PC-3 (cell line): ENCODE data around the gene KLHL13. TPM values are rescaled to one million over a fixed set of nuclear protein-coding genes. Genes with fewer than 3 reads are reported as not detected.

Experiments
- ATAC-seq: fragments of 200-7000 bp; cut with Tn5 transposase; 2 replicates; pipeline ENCODE4 v1.9.1; 2020; ENCODE audit warnings: mild to moderate bottlenecking, moderate library complexity
- BruUV-seq: library from RNA; stranded (reverse); fragments of 400-500 nt; replicated peaks from 2 replicates; lab custom pipeline; 2021; lab: Mats Ljungman, UMichigan
- CTCF ChIA-PET: fragments of 300-600 bp; sonication (Branson Sonifier 250); formaldehyde crosslinking; loops from one replicate; lab custom pipeline; 2022; ENCODE audit warnings: antibody characterized with exemption; lab: Charles Lee
- POLR2A ChIA-PET: fragments of 300-600 bp; sonication (Branson Sonifier 250); formaldehyde crosslinking; loops from one replicate; lab custom pipeline; 2022; ENCODE audit warnings: antibody characterized with exemption; ENCODE audit not compliant: unreplicated experiment; lab: Charles Lee
- DNase-seq: peaks from one replicate; pipeline ENCODE4 v3.0.0-alpha.2; 2015
- H2AFZ ChIP-seq: fragments of 300-600 bp; sonication (generic); 2 replicates; pipeline ENCODE4 v1.6.0; 2016; ENCODE audit warnings: antibody characterized with exemption, low read length
- H3F3A ChIP-seq: fragments of 300-600 bp; sonication (generic); one replicate; pipeline ENCODE4 v1.6.0; 2017; ENCODE audit warnings: antibody characterized with exemption, low read length, control low read depth, mild to moderate bottlenecking; ENCODE audit not compliant: unreplicated experiment
- H3K27ac ChIP-seq: fragments of 300-600 bp; sonication (generic); 2 replicates; pipeline ENCODE4 v1.5.1; 2016; ENCODE audit warnings: mild to moderate bottlenecking, low read length
- H3K27me3 ChIP-seq: fragments of 300-600 bp; sonication (generic); 2 replicates; pipeline ENCODE4 v1.6.1; 2016; ENCODE audit warnings: low read length, mixed read lengths
- H3K36me3 ChIP-seq: fragments of 300-600 bp; sonication (generic); 2 replicates; pipeline ENCODE4 v1.6.1; 2016; ENCODE audit warnings: low read depth, mixed run types, low read length, mixed read lengths
- H3K4me1 ChIP-seq: fragments of 300-600 bp; sonication (generic); 2 replicates; pipeline ENCODE4 v1.5.1; 2016; ENCODE audit warnings: low read length; ENCODE audit not compliant: insufficient read depth
- H3K4me2 ChIP-seq: fragments of 300-600 bp; sonication (generic); 2 replicates; pipeline ENCODE4 v1.6.0; 2016; ENCODE audit warnings: low read length
- H3K4me3 ChIP-seq: fragments of 300-600 bp; sonication (generic); 2 replicates; pipeline ENCODE4 v1.5.1; 2016; ENCODE audit warnings: mild to moderate bottlenecking, low read length, mixed read lengths
- H3K79me2 ChIP-seq: fragments of 300-600 bp; sonication (generic); 2 replicates; pipeline ENCODE4 v1.6.1; 2017; ENCODE audit warnings: low read length, mixed read lengths
- H3K9ac ChIP-seq: fragments of 300-600 bp; sonication (generic); 2 replicates; pipeline ENCODE4 v1.6.0; 2016; ENCODE audit warnings: mild to moderate bottlenecking, low read length
- H3K9me2 ChIP-seq: fragments of 300-600 bp; sonication (generic); replicated peaks from 2 replicates; pipeline ENCODE4 v1.6.1; 2016; ENCODE audit warnings: mixed run types, low read length, mixed read lengths
- H3K9me3 ChIP-seq: fragments of 300-600 bp; sonication (generic); 2 replicates; pipeline ENCODE4 v1.6.1; 2016; ENCODE audit warnings: low read length, mixed read lengths
- H4K20me1 ChIP-seq: fragments of 300-600 bp; sonication (generic); 2 replicates; pipeline ENCODE4 v1.6.1; 2016; ENCODE audit warnings: low read length, mixed read lengths
- EZH2 ChIP-seq: fragments of 300-600 bp; sonication (generic); IDR thresholded peaks from one replicate; pipeline ENCODE4 v1.6.1; 2017; ENCODE audit warnings: antibody characterized with exemption, mild to moderate bottlenecking, low read length; ENCODE audit not compliant: unreplicated experiment
- EZH2phosphoT487 ChIP-seq: fragments of 300-600 bp; sonication (generic); IDR thresholded peaks from 2 replicates; pipeline ENCODE4 v1.6.1; 2018; ENCODE audit warnings: mild to moderate bottlenecking, antibody characterized with exemption, low read length, borderline replicate concordance
- intact Hi-C: fragments of 100-400 bp; cut with micrococcal nuclease; formaldehyde crosslinking; loops from 2 replicates; pipeline ENCODE4 v1.9.0; 2023
- total RNA-seq: library from RNA; depleted of rRNA; stranded (reverse); fragments of >200 nt; gene quantifications from 2 replicates; pipeline ENCODE4 v1.2.3, GENCODE V29; 2014; rRNA removed
- TF ChIP-seq, protein P1 (sequence below): fragments of 300-600 bp; sonication (generic); conservative IDR thresholded peaks from 2 replicates; pipeline ENCODE4 v1.5.1; 2017; ENCODE audit warnings: antibody characterized with exemption, low read depth, mild to moderate bottlenecking, low read length

KLHL13 gene
- total RNA-seq, 1 experiment from 2014 or later = 4.0 TPM

DNA sequence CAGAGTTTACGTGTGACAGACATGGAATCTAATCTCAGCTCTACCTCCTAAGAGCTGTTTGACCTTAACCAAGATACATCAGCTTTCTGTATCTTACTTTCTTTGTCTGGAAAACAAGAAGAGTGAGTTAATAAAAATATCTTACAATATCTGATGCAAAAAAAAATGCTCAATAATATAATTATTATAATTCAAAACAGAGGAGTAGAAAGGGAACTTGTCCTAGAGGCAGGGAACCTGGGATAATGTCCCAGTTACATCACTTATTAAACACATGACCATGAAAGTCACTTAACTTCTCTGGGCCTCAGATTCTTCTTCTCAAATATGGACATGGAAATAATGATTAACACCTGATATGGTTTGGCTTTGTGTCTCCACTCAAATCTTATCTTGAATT, 256.1 kb downstream of the KLHL13 start:
- no peaks in the 10 kb centered on the region for H3K36me3 ChIP-seq
- ChIA-PET CTCF (no interaction called here), POLR2A (no interaction called here)
- ATAC-seq = no peak
- H3K4me3 ChIP-seq = no peak overlapping the region
- no peaks in the 10 kb centered on the region for H3K79me2 ChIP-seq
- no peaks in the 10 kb centered on the region for H3K9me3 ChIP-seq
- no peak overlapping the region for H3K27ac ChIP-seq
- TF ChIP-seq EZH2 (no peak), EZH2phosphoT487 (no peak)
- TF ChIP-seq, protein P1, sequence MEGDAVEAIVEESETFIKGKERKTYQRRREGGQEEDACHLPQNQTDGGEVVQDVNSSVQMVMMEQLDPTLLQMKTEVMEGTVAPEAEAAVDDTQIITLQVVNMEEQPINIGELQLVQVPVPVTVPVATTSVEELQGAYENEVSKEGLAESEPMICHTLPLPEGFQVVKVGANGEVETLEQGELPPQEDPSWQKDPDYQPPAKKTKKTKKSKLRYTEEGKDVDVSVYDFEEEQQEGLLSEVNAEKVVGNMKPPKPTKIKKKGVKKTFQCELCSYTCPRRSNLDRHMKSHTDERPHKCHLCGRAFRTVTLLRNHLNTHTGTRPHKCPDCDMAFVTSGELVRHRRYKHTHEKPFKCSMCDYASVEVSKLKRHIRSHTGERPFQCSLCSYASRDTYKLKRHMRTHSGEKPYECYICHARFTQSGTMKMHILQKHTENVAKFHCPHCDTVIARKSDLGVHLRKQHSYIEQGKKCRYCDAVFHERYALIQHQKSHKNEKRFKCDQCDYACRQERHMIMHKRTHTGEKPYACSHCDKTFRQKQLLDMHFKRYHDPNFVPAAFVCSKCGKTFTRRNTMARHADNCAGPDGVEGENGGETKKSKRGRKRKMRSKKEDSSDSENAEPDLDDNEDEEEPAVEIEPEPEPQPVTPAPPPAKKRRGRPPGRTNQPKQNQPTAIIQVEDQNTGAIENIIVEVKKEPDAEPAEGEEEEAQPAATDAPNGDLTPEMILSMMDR = no peak
- no peaks in the 10 kb centered on the region for H4K20me1 ChIP-seq
- no peak for DNase-seq
- H3F3A ChIP-seq = no peaks in the 10 kb centered on the region
- intact Hi-C loops = no loop called here
- H3K4me2 ChIP-seq = no peak overlapping the region
- no peak overlapping the region for H3K9ac ChIP-seq
- H2AFZ ChIP-seq = no peak overlapping the region
- no peaks in the 10 kb centered on the region for H3K9me2 ChIP-seq
- BruUV-seq = no TSS peak
- no peaks in the 10 kb centered on the region for H3K4me1 ChIP-seq
- no peaks in the 10 kb centered on the region for H3K27me3 ChIP-seq

DNA sequence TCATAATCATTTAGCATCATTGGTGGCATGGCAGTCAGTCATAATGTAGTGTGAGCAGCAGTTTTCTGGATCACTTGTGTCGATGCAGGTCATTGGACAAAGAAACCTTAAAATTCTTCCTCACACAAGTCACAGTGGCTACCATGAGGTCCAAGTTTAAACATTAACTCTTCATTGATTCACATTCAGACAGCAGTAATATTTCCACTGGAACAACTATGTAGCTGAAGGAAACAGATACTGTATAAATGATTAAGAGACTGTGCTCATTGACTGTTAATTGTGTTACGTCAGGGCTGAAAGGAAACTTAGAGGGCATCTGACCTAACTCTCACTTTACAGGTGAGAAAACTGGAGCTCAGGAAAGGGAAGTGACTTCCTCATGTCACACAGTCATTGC, 261.8 kb downstream of the KLHL13 start:
- Histone ChIP-seq H3K9me3 (no peaks in the 10 kb centered on the region), H3K36me3 (no peaks in the 10 kb centered on the region), H2AFZ (no peak overlapping the region), H3K79me2 (no peaks in the 10 kb centered on the region), H4K20me1 (no peaks in the 10 kb centered on the region), H3K4me3 (no peak overlapping the region), H3K9me2 (no peaks in the 10 kb centered on the region), H3K27ac (no peak overlapping the region), H3K9ac (no peak overlapping the region), H3K4me1 (no peaks in the 10 kb centered on the region), H3K27me3 (no peaks in the 10 kb centered on the region), H3K4me2 (no peak overlapping the region), H3F3A (no peaks in the 10 kb centered on the region)
- no peak for TF ChIP-seq EZH2phosphoT487
- no peak for TF ChIP-seq EZH2
- TF ChIP-seq, protein P1 = no peak
- CTCF ChIA-PET = no interaction called here
- no TSS peak for BruUV-seq
- DNase-seq (no peak), ATAC-seq (no peak)
- POLR2A ChIA-PET = no interaction called here
- intact Hi-C loops = no loop called here

DNA sequence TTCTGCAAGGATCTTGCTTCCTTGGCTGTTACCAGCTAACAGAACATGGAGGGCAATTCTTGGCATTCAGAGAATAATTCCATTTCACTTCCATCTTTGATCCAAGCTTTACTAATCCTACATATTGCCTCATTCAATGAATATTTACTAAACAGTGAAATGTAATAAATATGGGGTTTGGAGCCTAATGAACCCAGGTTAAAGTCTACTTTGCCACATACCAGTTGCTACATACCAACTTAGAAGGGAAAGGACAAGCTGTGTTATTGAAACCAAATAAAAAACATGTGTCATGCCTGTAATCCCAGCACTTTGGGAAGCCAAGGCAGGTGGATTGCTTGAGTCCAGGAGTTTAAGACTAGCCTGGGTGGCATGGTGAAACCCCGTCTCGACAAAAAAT, 265.6 kb downstream of the KLHL13 start:
- no peaks in the 10 kb centered on the region for H3K4me1 ChIP-seq
- no peaks in the 10 kb centered on the region for H3K36me3 ChIP-seq
- no peak overlapping the region for H3K27ac ChIP-seq
- intact Hi-C loops = no loop called here
- no peak overlapping the region for H2AFZ ChIP-seq
- no peaks in the 10 kb centered on the region for H3K27me3 ChIP-seq
- no TSS peak for BruUV-seq
- CTCF ChIA-PET = no interaction called here
- H3K9me2 ChIP-seq = no peaks in the 10 kb centered on the region
- H3F3A ChIP-seq = no peaks in the 10 kb centered on the region
- TF ChIP-seq EZH2 = no peak
- no peak for TF ChIP-seq EZH2phosphoT487
- TF ChIP-seq, protein P1 = no peak
- H3K9ac ChIP-seq = no peak overlapping the region
- H4K20me1 ChIP-seq = no peaks in the 10 kb centered on the region
- H3K4me2 ChIP-seq = no peak overlapping the region
- H3K4me3 ChIP-seq = no peak overlapping the region
- ATAC-seq (no peak), DNase-seq (no peak)
- POLR2A ChIA-PET = no interaction called here
- no peaks in the 10 kb centered on the region for H3K79me2 ChIP-seq
- H3K9me3 ChIP-seq = no peaks in the 10 kb centered on the region

Other genes with a start within 250 kb of the KLHL13 start
- gene WDR44, start 229.3 kb upstream of the KLHL13 start, total RNA-seq = 10.5 and 16.2 TPM in 2 replicates